Frontal cortex (tissue), 4 donors: ENCODE measurements around the gene ABCB9. TPM values are rescaled to one million over a fixed set of nuclear protein-coding genes. Genes with fewer than 3 reads are reported as not detected.

Experiments used
- DNase-seq, 2 donors: peaks; one replicate each; pipeline ENCODE4 v3.0.0; 2012; ENCODE audit warnings: low spot score in 2 of 2
- FAIRE-seq: peaks from 2 replicates; lab custom pipeline; 2012; peaks lifted over from hg19 to GRCh38; lab: Jason Lieb, UNC
- small RNA-seq: library from RNA; depleted of rRNA; stranded (forward); fragments of <200 nt; gene quantifications from one replicate; pipeline ENCODE3, GENCODE V24; 2014
- total RNA-seq: library from RNA; depleted of rRNA; stranded (reverse); fragments of >200 nt; gene quantifications from one replicate; pipeline ENCODE4 v1.2.3, GENCODE V29; 2014
- donor health status: control.
- donor health status: control.
- donor health status: control.

Gene ABCB9
- total RNA-seq, 1 donor from 2014 or later = 17.5 TPM

DNA sequence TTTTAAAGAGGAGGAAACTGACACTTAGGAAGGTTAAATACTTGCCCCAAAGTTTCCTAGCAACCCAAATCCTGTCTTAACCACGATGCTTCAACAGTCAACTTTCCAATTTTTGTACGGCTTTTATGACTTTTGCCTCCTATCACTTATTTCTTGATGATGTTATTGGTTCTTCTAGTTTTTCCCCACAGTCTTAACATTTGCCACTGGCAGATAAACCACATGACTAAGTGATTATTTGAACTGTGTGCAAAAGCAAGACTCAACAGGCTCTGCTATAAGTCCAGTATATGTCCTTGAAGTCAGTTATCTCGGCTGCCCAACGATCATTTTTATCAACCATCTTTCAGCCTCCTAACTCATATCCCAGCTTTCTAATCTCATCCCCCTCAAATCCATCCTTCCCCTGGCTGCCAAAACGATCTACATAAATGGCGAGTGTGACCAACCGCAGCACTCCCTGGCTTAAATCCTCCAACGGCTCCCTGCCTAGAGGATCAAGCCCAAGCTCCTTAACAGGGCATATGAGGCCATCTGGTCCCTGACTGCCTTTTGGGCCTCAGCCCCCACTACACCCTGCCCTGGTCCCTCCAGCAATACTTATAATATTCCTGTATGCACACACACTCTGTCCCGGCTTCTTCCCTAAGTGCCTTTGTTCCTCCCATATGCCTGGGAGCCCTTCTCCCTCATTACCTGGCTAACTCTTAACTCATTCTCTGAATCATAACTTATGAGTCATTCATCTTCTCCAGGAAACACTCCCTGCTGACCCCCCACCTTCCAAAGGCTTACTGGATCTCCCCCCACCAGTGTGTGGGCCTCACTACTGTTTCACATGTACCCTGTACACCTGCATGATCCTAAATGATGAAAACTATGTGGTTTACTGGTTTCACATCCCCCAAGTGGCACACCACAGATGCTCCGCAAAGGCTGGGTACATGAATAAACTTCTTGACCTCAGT lies 79.1 kb downstream of the ABCB9 start:
- FAIRE-seq (no peak), DNase-seq (no peak)

DNA sequence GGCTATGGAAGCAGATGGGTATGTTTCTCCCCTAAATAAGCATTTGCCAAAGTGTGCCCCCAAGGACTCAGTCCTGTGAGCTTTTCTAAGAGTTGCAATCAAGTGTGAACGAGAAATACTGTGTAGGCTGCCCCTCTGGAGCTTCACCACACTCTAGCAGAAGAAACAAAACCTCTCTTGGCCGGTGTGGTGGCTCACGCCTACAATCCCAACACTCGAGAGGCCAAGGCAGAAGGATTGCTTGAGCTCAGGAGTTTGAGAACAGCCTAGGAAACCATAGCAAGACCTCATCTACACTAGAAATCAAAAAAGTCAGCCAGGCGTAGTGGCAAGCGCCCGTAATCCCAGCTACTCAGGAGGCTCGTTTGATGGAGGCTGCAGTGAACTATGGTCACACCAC lies 80.1 kb downstream of the ABCB9 start:
- FAIRE-seq (no peak), DNase-seq (no peak)

DNA sequence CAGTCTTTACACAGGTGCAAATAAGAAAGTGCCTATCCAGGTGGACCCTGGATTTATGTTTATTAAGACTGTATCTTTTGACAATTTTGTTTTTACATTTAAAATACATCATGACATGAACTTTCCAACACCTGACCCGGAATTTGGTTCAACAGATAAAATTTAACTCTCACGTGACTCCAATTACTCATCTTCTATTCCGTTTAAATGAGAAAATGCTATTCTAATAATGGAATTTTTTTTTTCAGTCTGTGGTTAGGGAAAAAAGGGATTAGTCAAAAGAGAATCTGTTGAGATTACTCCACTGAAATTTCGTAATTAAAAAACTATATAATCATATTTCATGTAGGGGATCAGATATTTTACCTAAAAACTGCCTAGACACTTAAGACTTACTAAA lies 81.4 kb downstream of the ABCB9 start:
- no peak for DNase-seq
- FAIRE-seq = no peak

DNA sequence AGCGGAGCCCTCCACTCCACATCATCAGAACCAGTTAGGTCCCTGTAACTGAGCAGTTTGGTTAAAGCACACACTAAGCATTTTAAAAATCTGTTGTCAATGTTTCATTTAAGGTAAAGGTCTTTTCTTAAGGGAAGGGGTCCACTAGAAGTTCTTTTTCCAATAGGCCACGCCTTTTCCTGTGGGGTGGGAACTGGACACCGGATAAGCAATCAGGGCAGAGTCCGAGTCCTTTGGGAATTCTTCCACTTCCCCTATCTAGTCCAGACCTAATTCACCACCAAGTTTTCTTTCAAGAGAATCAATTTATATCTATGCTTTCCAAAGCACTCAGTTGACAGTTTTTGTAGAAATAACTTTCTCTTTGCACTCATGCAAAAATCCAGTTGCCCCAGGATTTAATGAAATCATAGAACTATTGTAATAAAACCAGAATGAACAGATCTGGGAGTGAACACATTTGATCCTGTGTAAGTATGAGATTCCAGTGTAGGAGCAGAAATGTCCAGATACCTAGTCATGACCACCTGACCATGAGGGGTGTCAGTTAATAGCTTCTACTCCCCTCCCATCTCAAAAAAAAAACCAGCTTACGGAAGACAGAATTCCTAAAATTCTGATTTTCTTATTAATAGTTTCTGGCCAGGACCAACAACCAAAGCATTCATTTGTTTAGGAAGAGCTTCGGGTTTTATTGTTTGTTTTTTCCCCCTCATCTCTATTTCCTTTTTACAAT lies 82.0 kb downstream of the ABCB9 start:
- DNase-seq (no peak), FAIRE-seq (no peak)

DNA sequence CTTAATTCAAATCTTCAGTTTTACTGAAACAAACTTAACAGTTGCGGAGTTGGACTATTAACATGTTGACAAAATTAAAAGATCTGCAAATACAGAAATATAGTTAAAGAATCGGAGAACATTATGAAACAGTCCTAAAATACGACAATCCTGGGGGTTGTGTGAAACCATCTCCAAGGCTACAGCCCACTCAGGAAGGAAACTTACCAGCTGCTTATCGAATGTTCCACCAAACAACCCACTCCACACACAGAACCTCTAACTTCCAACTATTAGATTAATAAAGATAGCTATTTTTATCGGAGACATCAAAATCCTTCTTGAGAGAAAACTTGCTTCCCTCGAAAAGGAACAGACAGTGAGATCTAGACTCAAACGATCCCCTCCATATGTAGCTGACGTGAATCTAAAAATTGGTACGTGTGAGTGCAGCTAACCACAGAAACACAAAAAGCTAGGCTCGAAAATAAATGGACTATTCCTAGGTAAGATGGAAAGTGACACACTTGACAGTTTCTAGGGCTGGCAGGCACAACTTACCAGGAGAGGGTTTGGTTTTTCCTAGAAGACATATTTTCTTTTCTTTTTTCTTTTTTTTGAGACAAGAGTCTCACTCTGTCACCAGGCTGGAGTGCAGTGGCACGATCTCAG lies 83.2 kb downstream of the ABCB9 start:
- DNase-seq = no peak
- FAIRE-seq = no peak

DNA sequence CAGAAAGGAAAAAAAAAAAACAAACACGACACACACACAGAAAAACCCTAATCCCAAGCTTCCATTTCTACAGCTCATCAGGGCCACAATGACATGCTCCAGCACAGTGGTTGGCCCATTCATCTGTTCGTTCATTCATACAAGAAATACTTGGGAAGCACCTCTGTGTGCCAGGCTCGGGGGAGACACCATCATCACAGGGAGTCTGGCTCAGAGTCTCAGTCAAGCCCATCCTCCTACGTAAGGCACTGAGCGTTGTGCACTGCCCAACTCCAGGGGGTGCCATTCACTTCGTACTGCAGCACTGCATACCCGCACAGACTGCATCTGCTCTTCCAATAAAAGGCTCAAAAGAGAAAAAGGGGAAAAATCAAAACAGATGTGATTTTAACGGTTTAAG lies 85.6 kb downstream of the ABCB9 start:
- no peak for FAIRE-seq

DNA sequence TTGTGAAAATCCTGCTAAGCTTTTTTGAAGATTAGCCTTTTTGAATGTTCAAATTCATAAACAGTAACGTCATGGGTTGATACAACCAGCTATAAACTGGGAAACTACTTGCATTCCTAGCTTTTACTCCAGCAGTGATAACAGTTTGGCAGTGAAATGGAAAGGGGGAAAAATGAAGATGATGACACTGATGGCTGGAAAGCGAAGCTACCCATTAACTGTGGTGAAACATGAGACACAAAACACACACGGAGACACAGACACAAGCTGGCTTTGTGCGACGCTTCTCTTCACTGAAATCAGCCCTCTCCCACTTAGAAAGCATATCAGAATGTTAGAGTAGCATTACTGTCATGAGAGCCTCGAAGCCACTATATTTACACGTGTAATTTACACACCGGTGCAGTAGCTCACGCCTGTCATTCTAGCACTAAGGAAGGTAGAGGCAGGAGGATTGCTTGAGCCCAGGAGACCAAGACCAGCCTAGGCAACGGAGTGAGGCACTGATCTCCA lies 86.1 kb downstream of the ABCB9 start:
- FAIRE-seq (no peak), DNase-seq (no peak)

More for the DNA sequence above, 85.6 kb downstream of the ABCB9 start:
- peak; percentile 44 to 60 for DNase-seq

Small RNAs within 50 kb of the gene (small RNA-seq; reads per million reads assigned to genes)
- gene ARL6IP4 (not detected), gene MIR4304 (not detected)

Other genes with a start within 250 kb of the ABCB9 start
- not detected for gene HCAR3, start 249.7 kb downstream of the ABCB9 start, total RNA-seq
- gene HCAR1, start 235.6 kb downstream of the ABCB9 start, total RNA-seq = 0.41 TPM
- 48.9 TPM for gene DENR, start 213.6 kb downstream of the ABCB9 start, total RNA-seq
- 12.2 TPM for gene CCDC62, start 191.9 kb downstream of the ABCB9 start, total RNA-seq
- gene HIP1R, start 131.0 kb downstream of the ABCB9 start, total RNA-seq = 88.0 TPM
- 13.0 TPM for gene VPS37B, start 70.3 kb downstream of the ABCB9 start, total RNA-seq
- 4.5 TPM for gene OGFOD2, start 8.8 kb upstream of the ABCB9 start, total RNA-seq
- gene ARL6IP4, start 14.2 kb upstream of the ABCB9 start, total RNA-seq = 24.9 TPM
- 4.9 TPM for gene PITPNM2, start 184.6 kb upstream of the ABCB9 start, total RNA-seq